SK-N-SH treated with all-trans-retinoic acid at 6 μM for 48 hours (cell line): ENCODE measurements around the gene SMYD5.

Experiments
- ATAC-seq: fragments of 200-7000 bp; cut with Tn5 transposase; 3 replicates; pipeline ENCODE4 v1.9.1; 2020; ENCODE audit warnings: mild to moderate bottlenecking, moderate library complexity
- ARNTL ChIP-seq: fragments of 450-650 bp; formaldehyde crosslinking; IDR thresholded peaks from 2 replicates; pipeline ENCODE4 v1.5.0; 2020; ENCODE audit warnings: low read depth, mild to moderate bottlenecking, moderate library complexity, borderline replicate concordance
- BACH2 ChIP-seq: fragments of 250-450 bp; sonication (Bioruptor Pico); IDR thresholded peaks from 2 replicates; pipeline ENCODE4 v1.9.0; 2021; ENCODE audit warnings: mild to moderate bottlenecking, borderline replicate concordance
- CSDC2 ChIP-seq: fragments of 250-450 bp; sonication (Bioruptor Pico); IDR thresholded peaks from 2 replicates; pipeline ENCODE4 v1.5.0; 2020; ENCODE audit warnings: mild to moderate bottlenecking, moderate library complexity
- ESRRG ChIP-seq: fragments of 250-450 bp; sonication (Bioruptor Pico); IDR thresholded peaks from 2 replicates; pipeline ENCODE4 v1.6.1; 2021; ENCODE audit warnings: mild to moderate bottlenecking
- GLIS3 ChIP-seq: fragments of 250-450 bp; sonication (Bioruptor Pico); IDR thresholded peaks from 2 replicates; pipeline ENCODE4 v1.5.0; 2020; ENCODE audit warnings: mild to moderate bottlenecking, moderate library complexity
- ISL1 ChIP-seq: fragments of 250-450 bp; sonication (Bioruptor Pico); IDR thresholded peaks from 2 replicates; pipeline ENCODE4 v2.1.2; 2022; ENCODE audit warnings: mild to moderate bottlenecking, moderate library complexity
- OSR1 ChIP-seq: fragments of 250-450 bp; sonication (Bioruptor Pico); IDR thresholded peaks from 2 replicates; pipeline ENCODE4 v1.8.0; 2022; ENCODE audit warnings: moderate library complexity, mild to moderate bottlenecking, inconsistent platforms
- PPARA ChIP-seq: fragments of 250-450 bp; sonication (Bioruptor Pico); IDR thresholded peaks from 2 replicates; pipeline ENCODE4 v1.5.0; 2020; ENCODE audit warnings: mild to moderate bottlenecking, borderline replicate concordance
- RARB ChIP-seq: fragments of 250-450 bp; sonication (Bioruptor Pico); IDR thresholded peaks from 2 replicates; pipeline ENCODE4 v1.8.0; 2021; ENCODE audit warnings: mild to moderate bottlenecking, moderate library complexity
- SNAI2 ChIP-seq: fragments of 250-450 bp; sonication (Bioruptor Pico); IDR thresholded peaks from 2 replicates; pipeline ENCODE4 v1.5.0; 2020; ENCODE audit warnings: mild to moderate bottlenecking, moderate library complexity
- TCF4 ChIP-seq: fragments of 250-450 bp; sonication (Bioruptor Pico); IDR thresholded peaks from 2 replicates; pipeline ENCODE4 v1.8.0; 2021; ENCODE audit warnings: mild to moderate bottlenecking, moderate library complexity, borderline replicate concordance
- TOX ChIP-seq: fragments of 250-450 bp; sonication (Bioruptor Pico); IDR thresholded peaks from 2 replicates; pipeline ENCODE4 v1.8.0; 2021; ENCODE audit warnings: mild to moderate bottlenecking, moderate library complexity, borderline replicate concordance
- ZC3H10 ChIP-seq: fragments of 250-450 bp; sonication (Bioruptor Pico); IDR thresholded peaks from 2 replicates; pipeline ENCODE4 v1.5.1; 2021; ENCODE audit warnings: mild to moderate bottlenecking, moderate library complexity
- ZFP3 ChIP-seq: fragments of 250-450 bp; sonication (Bioruptor Pico); IDR thresholded peaks from 2 replicates; pipeline ENCODE4 v1.5.0; 2020; ENCODE audit warnings: mild to moderate bottlenecking, moderate library complexity
- ZNF565 ChIP-seq: fragments of 450-650 bp; formaldehyde crosslinking; conservative IDR thresholded peaks from 2 replicates; pipeline ENCODE4 v1.5.0; 2020; ENCODE audit warnings: low read depth, mild to moderate bottlenecking, moderate library complexity
- ZNF70 ChIP-seq: fragments of 450-650 bp; formaldehyde crosslinking; IDR thresholded peaks from 2 replicates; pipeline ENCODE4 v1.5.0; 2020; ENCODE audit warnings: mild to moderate bottlenecking, moderate library complexity
- ZNF8 ChIP-seq: fragments of 450-650 bp; formaldehyde crosslinking; IDR thresholded peaks from 2 replicates; pipeline ENCODE4 v1.5.0; 2020; ENCODE audit warnings: mild to moderate bottlenecking, moderate library complexity
- TF ChIP-seq, protein P1 (sequence below): fragments of 250-450 bp; sonication (Bioruptor Pico); IDR thresholded peaks from 2 replicates; pipeline ENCODE4 v1.8.0; 2021; ENCODE audit warnings: low read depth, mild to moderate bottlenecking, moderate library complexity, borderline replicate concordance
- TF ChIP-seq, protein P2 (sequence below): fragments of 250-450 bp; sonication (Bioruptor Pico); IDR thresholded peaks from 2 replicates; pipeline ENCODE4 v1.5.0; 2020; ENCODE audit warnings: mild to moderate bottlenecking, moderate library complexity
- TF ChIP-seq, protein P3 (sequence below): fragments of 250-450 bp; sonication (Bioruptor Pico); IDR thresholded peaks from 2 replicates; pipeline ENCODE4 v1.8.0; 2020; ENCODE audit warnings: mild to moderate bottlenecking, moderate library complexity, borderline replicate concordance
- TF ChIP-seq, protein P4 (sequence below): fragments of 250-450 bp; sonication (Bioruptor Pico); IDR thresholded peaks from 2 replicates; pipeline ENCODE4 v1.5.1; 2021; ENCODE audit warnings: mild to moderate bottlenecking, moderate library complexity

SMYD5 gene

GRCh38 chr2:73173781-73174180 lies 40.3 kb upstream of the SMYD5 start:
- TF ChIP-seq GLIS3 (CRISPR knock-in tag) (no peak), TCF4 (CRISPR knock-in tag) (no peak), ZNF70 (CRISPR knock-in tag) (no peak), BACH2 (CRISPR knock-in tag) (no peak), ZFP3 (CRISPR knock-in tag) (no peak)
- TF ChIP-seq, protein P1, sequence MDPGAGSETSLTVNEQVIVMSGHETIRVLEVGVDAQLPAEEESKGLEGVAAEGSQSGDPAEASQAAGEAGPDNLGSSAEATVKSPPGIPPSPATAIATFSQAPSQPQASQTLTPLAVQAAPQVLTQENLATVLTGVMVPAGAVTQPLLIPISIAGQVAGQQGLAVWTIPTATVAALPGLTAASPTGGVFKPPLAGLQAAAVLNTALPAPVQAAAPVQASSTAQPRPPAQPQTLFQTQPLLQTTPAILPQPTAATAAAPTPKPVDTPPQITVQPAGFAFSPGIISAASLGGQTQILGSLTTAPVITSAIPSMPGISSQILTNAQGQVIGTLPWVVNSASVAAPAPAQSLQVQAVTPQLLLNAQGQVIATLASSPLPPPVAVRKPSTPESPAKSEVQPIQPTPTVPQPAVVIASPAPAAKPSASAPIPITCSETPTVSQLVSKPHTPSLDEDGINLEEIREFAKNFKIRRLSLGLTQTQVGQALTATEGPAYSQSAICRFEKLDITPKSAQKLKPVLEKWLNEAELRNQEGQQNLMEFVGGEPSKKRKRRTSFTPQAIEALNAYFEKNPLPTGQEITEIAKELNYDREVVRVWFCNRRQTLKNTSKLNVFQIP (CRISPR knock-in tag) = no peak
- TF ChIP-seq, protein P2, sequence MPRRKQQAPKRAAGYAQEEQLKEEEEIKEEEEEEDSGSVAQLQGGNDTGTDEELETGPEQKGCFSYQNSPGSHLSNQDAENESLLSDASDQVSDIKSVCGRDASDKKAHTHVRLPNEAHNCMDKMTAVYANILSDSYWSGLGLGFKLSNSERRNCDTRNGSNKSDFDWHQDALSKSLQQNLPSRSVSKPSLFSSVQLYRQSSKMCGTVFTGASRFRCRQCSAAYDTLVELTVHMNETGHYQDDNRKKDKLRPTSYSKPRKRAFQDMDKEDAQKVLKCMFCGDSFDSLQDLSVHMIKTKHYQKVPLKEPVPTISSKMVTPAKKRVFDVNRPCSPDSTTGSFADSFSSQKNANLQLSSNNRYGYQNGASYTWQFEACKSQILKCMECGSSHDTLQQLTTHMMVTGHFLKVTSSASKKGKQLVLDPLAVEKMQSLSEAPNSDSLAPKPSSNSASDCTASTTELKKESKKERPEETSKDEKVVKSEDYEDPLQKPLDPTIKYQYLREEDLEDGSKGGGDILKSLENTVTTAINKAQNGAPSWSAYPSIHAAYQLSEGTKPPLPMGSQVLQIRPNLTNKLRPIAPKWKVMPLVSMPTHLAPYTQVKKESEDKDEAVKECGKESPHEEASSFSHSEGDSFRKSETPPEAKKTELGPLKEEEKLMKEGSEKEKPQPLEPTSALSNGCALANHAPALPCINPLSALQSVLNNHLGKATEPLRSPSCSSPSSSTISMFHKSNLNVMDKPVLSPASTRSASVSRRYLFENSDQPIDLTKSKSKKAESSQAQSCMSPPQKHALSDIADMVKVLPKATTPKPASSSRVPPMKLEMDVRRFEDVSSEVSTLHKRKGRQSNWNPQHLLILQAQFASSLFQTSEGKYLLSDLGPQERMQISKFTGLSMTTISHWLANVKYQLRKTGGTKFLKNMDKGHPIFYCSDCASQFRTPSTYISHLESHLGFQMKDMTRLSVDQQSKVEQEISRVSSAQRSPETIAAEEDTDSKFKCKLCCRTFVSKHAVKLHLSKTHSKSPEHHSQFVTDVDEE = no peak

DNA sequence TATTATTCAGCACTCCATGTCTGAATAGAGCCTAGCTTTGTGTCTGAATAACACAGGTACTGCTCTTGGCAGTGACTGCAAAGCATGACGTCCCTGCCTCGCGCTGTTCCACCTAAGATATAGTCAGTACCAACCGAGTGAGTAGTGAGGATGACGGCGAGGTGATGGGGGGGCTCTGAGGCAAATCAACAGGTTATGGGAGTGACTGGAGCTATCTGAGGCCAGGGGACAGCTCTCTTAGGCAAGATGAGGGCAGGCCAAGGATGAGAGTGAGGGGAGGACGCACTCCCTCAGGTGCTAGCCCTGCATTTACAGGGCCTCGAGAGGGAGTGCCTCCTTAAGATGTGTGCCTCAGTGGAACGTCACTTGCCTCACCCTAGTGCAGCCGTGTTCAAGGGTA lies 39.8 kb upstream of the SMYD5 start:
- no peak for TF ChIP-seq OSR1
- no peak for TF ChIP-seq TCF4 (CRISPR knock-in tag)
- TF ChIP-seq ARNTL (CRISPR knock-in tag) = no peak
- TF ChIP-seq, protein P3, sequence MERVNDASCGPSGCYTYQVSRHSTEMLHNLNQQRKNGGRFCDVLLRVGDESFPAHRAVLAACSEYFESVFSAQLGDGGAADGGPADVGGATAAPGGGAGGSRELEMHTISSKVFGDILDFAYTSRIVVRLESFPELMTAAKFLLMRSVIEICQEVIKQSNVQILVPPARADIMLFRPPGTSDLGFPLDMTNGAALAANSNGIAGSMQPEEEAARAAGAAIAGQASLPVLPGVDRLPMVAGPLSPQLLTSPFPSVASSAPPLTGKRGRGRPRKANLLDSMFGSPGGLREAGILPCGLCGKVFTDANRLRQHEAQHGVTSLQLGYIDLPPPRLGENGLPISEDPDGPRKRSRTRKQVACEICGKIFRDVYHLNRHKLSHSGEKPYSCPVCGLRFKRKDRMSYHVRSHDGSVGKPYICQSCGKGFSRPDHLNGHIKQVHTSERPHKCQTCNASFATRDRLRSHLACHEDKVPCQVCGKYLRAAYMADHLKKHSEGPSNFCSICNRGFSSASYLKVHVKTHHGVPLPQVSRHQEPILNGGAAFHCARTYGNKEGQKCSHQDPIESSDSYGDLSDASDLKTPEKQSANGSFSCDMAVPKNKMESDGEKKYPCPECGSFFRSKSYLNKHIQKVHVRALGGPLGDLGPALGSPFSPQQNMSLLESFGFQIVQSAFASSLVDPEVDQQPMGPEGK = no peak
- no peak for TF ChIP-seq RARB (CRISPR knock-in tag)
- TF ChIP-seq, protein P1 (CRISPR knock-in tag) = no peak
- TF ChIP-seq, protein P4, sequence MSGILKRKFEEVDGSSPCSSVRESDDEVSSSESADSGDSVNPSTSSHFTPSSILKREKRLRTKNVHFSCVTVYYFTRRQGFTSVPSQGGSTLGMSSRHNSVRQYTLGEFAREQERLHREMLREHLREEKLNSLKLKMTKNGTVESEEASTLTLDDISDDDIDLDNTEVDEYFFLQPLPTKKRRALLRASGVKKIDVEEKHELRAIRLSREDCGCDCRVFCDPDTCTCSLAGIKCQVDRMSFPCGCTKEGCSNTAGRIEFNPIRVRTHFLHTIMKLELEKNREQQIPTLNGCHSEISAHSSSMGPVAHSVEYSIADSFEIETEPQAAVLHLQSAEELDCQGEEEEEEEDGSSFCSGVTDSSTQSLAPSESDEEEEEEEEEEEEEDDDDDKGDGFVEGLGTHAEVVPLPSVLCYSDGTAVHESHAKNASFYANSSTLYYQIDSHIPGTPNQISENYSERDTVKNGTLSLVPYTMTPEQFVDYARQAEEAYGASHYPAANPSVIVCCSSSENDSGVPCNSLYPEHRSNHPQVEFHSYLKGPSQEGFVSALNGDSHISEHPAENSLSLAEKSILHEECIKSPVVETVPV (CRISPR knock-in tag) = no peak
- TF ChIP-seq ZC3H10 (CRISPR knock-in tag) = no peak
- TF ChIP-seq ZNF70 (CRISPR knock-in tag) = no peak
- no peak for TF ChIP-seq SNAI2 (CRISPR knock-in tag)
- TF ChIP-seq CSDC2 (CRISPR knock-in tag) = no peak
- ATAC-seq = no peak

More at GRCh38 chr2:73173781-73174180, 40.3 kb upstream of the SMYD5 start:
- ATAC-seq = no peak

DNA sequence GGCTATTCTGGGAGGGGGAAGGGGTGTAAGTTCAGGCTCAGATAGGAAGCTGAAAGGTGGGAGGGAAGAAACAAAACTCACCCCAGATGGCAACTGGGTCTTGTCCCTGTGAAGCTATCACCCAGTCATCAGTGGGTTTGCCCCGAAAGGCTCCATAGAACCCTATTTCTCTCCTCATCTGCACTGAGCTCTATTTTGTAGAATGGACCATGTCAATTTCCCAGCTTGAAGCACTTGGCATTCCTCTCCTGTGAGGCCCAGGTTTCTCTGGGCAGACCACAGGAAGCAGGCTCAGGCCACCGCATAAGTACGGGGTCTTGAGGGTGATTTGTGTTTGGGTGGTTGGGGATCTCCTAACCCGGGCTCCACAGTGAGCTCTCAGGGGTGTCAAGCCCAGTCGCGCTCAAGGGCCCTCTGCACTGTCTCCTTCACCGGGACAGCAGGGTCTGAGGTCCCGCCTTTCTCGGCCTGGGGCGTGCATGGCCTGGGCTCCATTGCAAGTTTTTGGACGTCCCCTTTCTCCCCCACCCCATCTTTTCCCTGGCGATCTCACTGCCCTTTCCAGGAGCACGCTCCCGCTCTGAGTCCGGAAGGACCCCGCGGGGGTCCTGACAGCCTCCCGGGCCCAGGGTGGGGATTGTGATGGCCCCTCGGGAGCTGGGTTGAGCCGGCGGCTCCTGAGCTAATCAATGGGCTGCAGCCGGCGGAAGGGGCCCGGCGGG lies 38.9 kb upstream of the SMYD5 start:
- ATAC-seq = no peak
- no peak for TF ChIP-seq ESRRG

- ATAC-seq = no peak; the same call in 1 of the 3 replicates
- TF ChIP-seq, protein P2 = no peak
- TF ChIP-seq, protein P4 (CRISPR knock-in tag) = no peak
- no peak for TF ChIP-seq ISL1 (CRISPR knock-in tag)
- no peak for TF ChIP-seq ZNF8
- TF ChIP-seq CSDC2 (CRISPR knock-in tag) = no peak
- TF ChIP-seq PPARA (CRISPR knock-in tag) = no peak
- TF ChIP-seq ZNF70 (CRISPR knock-in tag) = no peak
- no peak for TF ChIP-seq ZNF565
- TF ChIP-seq TCF4 (CRISPR knock-in tag) = no peak
- no peak for TF ChIP-seq ARNTL (CRISPR knock-in tag)
- no peak for TF ChIP-seq TOX (CRISPR knock-in tag)
- no peak for TF ChIP-seq OSR1
Measured at GRCh38 chr2:73175663-73176204, 38.3 kb upstream of the SMYD5 start.
